H1 (cell line): ENCODE data around the gene SPTLC3. TPM values are rescaled to one million over a fixed set of nuclear protein-coding genes. Genes with fewer than 3 reads are reported as not detected.

ENCODE experiments used
- CTCF ChIA-PET: fragments of 300-600 bp; sonication (Branson Sonifier 250); formaldehyde crosslinking; loops from one replicate; lab custom pipeline; 2021; ENCODE audit not compliant: partially characterized antibody; lab: Charles Lee
- POLR2A ChIA-PET: fragments of 300-600 bp; sonication (Branson Sonifier 250); formaldehyde crosslinking; loops from one replicate; lab custom pipeline; 2021; ENCODE audit warnings: inconsistent platforms; ENCODE audit not compliant: partially characterized antibody; lab: Charles Lee
- DNase-seq, 2 experiments: peaks; one replicate each; pipeline versions ENCODE4 v3.0.0 to v3.0.0-alpha.2; 2010 to 2022; ENCODE audit warnings: low spot score in 2 of 2, low read depth in 1 of 2, mixed read lengths in 1 of 2
- FAIRE-seq: peaks from 2 replicates; lab custom pipeline; 2011; peaks lifted over from hg19 to GRCh38; lab: Jason Lieb, UNC
- H2AFZ ChIP-seq: 2 replicates; pipeline ENCODE4 v1.8.1; 2012; ENCODE audit warnings: low read length, inconsistent platforms
- H2AK5ac ChIP-seq: 2 replicates; pipeline ENCODE4 v1.6.1; 2013; ENCODE audit warnings: low read depth, low read length
- H2BK120ac ChIP-seq: replicated peaks from 2 replicates; pipeline ENCODE3; 2013; ENCODE audit warnings: low read depth, low read length, inconsistent platforms
- H2BK12ac ChIP-seq: 2 replicates; pipeline ENCODE4 v1.6.1; 2013; ENCODE audit warnings: low read depth, low read length
- H2BK15ac ChIP-seq: 2 replicates; pipeline ENCODE4 v1.6.1; 2013; ENCODE audit warnings: low read length
- H2BK20ac ChIP-seq: 2 replicates; pipeline ENCODE4 v1.6.1; 2013; ENCODE audit warnings: low read length
- H2BK5ac ChIP-seq: 2 replicates; pipeline ENCODE4 v1.6.1; 2013; ENCODE audit warnings: low read depth, low read length
- H3K14ac ChIP-seq: 2 replicates; pipeline ENCODE4 v1.6.1; 2013; ENCODE audit warnings: inconsistent platforms; ENCODE audit not compliant: insufficient read length
- H3K18ac ChIP-seq: 2 replicates; pipeline ENCODE4 v1.6.1; 2013; ENCODE audit warnings: low read length; ENCODE audit errors: extremely low read depth
- H3K23ac ChIP-seq: 2 replicates; pipeline ENCODE4 v1.6.1; 2013; ENCODE audit warnings: inconsistent platforms; ENCODE audit not compliant: insufficient read length
- H3K23me2 ChIP-seq: 2 replicates; pipeline ENCODE4 v1.6.1; 2013; ENCODE audit warnings: low read depth, low read length
- H3K27ac ChIP-seq: 2 replicates; pipeline ENCODE4 v1.6.1; 2011; ENCODE audit warnings: low read depth, low read length, inconsistent platforms
- H3K27me3 ChIP-seq, 4 experiments: replicated peaks in 1 of 4; 1 replicate in 1 of 4; 2 replicates in 3 of 4; pipeline versions ENCODE4 v1.6.1 to v1.8.1; 2011 to 2013; ENCODE audit warnings: low read length in 3 of 4, mild to moderate bottlenecking in 3 of 4, inconsistent platforms in 2 of 4, mixed read lengths in 2 of 4, moderate library complexity in 1 of 4; ENCODE audit not compliant: control insufficient read depth in 3 of 4, insufficient read depth in 3 of 4; ENCODE audit errors: extremely low read depth in 1 of 4
- H3K36me3 ChIP-seq, 4 experiments: 2 replicates each; pipeline versions ENCODE4 v1.6.1 to v1.8.1; 2011 to 2013; ENCODE audit warnings: mild to moderate bottlenecking in 4 of 4, low read length in 3 of 4, moderate library complexity in 2 of 4, control low read depth in 1 of 4, inconsistent platforms in 1 of 4; ENCODE audit not compliant: insufficient read depth in 4 of 4, control insufficient read depth in 2 of 4
- H3K4ac ChIP-seq: replicated peaks from 2 replicates; pipeline ENCODE3; 2013; ENCODE audit warnings: low read length, low read depth, mixed read lengths, inconsistent platforms; ENCODE audit not compliant: insufficient read length
- H3K4me1 ChIP-seq, 4 experiments: replicated peaks in 1 of 4; 1 replicate in 1 of 4; 2 replicates in 3 of 4; pipeline versions ENCODE4 v1.6.1 to v1.8.1; 2011 to 2013; ENCODE audit warnings: low read length in 3 of 4, inconsistent platforms in 2 of 4, mixed read lengths in 1 of 4; ENCODE audit not compliant: insufficient read depth in 4 of 4, control insufficient read depth in 3 of 4
- H3K4me2 ChIP-seq, 2 experiments: 2 replicates each; pipeline versions ENCODE4 v1.6.1 to v1.8.1; 2011 to 2013; ENCODE audit warnings: low read depth in 2 of 2, low read length in 2 of 2, control low read depth in 1 of 2, inconsistent platforms in 1 of 2, mild to moderate bottlenecking in 1 of 2; ENCODE audit not compliant: insufficient read depth in 1 of 2
- H3K4me3 ChIP-seq, 4 experiments: fragments of 200-600, 300-600 bp in 1 of 4; sonication (generic), shearing (Covaris generic), sonication (Bioruptor Twin) in 1 of 4; 2 replicates each; pipeline versions ENCODE4 v1.5.1 to v1.8.1; 2011 to 2016; ENCODE audit warnings: low read length in 4 of 4, low read depth in 3 of 4, control low read depth in 2 of 4, inconsistent platforms in 2 of 4, mild to moderate bottlenecking in 2 of 4, mixed read lengths in 1 of 4, moderate library complexity in 1 of 4; ENCODE audit not compliant: insufficient read depth in 2 of 4; ENCODE audit errors: extremely low read depth in 1 of 4
- H3K56ac ChIP-seq: replicated peaks from 2 replicates; pipeline ENCODE3; 2013; ENCODE audit warnings: low read depth, mild to moderate bottlenecking, mixed read lengths, low read length, inconsistent platforms; ENCODE audit not compliant: insufficient read length
- H3K79me1 ChIP-seq: 2 replicates; pipeline ENCODE4 v1.6.1; 2013; ENCODE audit warnings: low read depth, low read length, control low read depth
- H3K79me2 ChIP-seq, 2 experiments: 2 replicates each; pipeline versions ENCODE4 v1.6.1 to v1.8.1; 2012 to 2013; ENCODE audit warnings: low read length in 2 of 2, mild to moderate bottlenecking in 2 of 2, inconsistent platforms in 1 of 2; ENCODE audit not compliant: insufficient read depth in 2 of 2, control insufficient read depth in 1 of 2
- H3K9ac ChIP-seq, 4 experiments: replicated peaks in 1 of 4; 1 replicate in 1 of 4; 2 replicates in 3 of 4; pipeline versions ENCODE4 v1.6.1 to v1.8.1; 2011 to 2013; ENCODE audit warnings: low read depth in 3 of 4, low read length in 3 of 4, control low read depth in 2 of 4, mild to moderate bottlenecking in 2 of 4, moderate library complexity in 2 of 4, inconsistent platforms in 1 of 4; ENCODE audit errors: extremely low read depth in 1 of 4
- H3K9me3 ChIP-seq, 2 experiments: 2 replicates each; pipeline versions ENCODE4 v1.6.1 to v1.8.1; 2012 to 2013; ENCODE audit warnings: mild to moderate bottlenecking in 2 of 2, moderate library complexity in 2 of 2, control low read depth in 1 of 2, inconsistent platforms in 1 of 2, low read depth in 1 of 2, low read length in 1 of 2, mixed read lengths in 1 of 2; ENCODE audit not compliant: insufficient read depth in 2 of 2
- H4K20me1 ChIP-seq, 2 experiments: replicated peaks in 1 of 2; 2 replicates each; pipeline versions ENCODE3 to v1.8.1; 2011 to 2013; ENCODE audit warnings: inconsistent platforms in 2 of 2, low read length in 2 of 2, mild to moderate bottlenecking in 1 of 2; ENCODE audit not compliant: insufficient read depth in 2 of 2, control insufficient read depth in 1 of 2
- H4K5ac ChIP-seq: 2 replicates; pipeline ENCODE4 v1.6.1; 2013; ENCODE audit warnings: low read length, low read depth, mixed read lengths, inconsistent platforms; ENCODE audit not compliant: insufficient read length
- H4K8ac ChIP-seq: 2 replicates; pipeline ENCODE4 v1.8.0; 2013; ENCODE audit warnings: mild to moderate bottlenecking, moderate library complexity, low read length, inconsistent platforms; ENCODE audit not compliant: insufficient read depth; ENCODE audit errors: extremely low read depth
- H4K91ac ChIP-seq: replicated peaks from 2 replicates; pipeline ENCODE3; 2013; ENCODE audit warnings: low read length, mixed read lengths, inconsistent platforms; ENCODE audit not compliant: insufficient read length
- ATF2 ChIP-seq: IDR thresholded peaks from 2 replicates; pipeline ENCODE4 v1.6.1; 2012; ENCODE audit warnings: low read length, inconsistent platforms
- BACH1 ChIP-seq: IDR thresholded peaks from 2 replicates; pipeline ENCODE4 v1.6.1; 2012; ENCODE audit warnings: low read length, improper control_type of control experiment
- CEBPB ChIP-seq: IDR thresholded peaks from 2 replicates; pipeline ENCODE4 v1.6.1; 2012; ENCODE audit warnings: low read depth, low read length
- HDAC6 ChIP-seq: IDR thresholded peaks from one replicate; pipeline ENCODE4 v1.7.1; 2012; ENCODE audit warnings: low read depth, mild to moderate bottlenecking, inconsistent platforms, low read length, moderate library complexity
- KDM1A ChIP-seq: fragments of 200-600, 300-600 bp; sonication (generic); IDR thresholded peaks from 2 replicates; pipeline ENCODE4 v1.7.1; 2016; ENCODE audit warnings: mild to moderate bottlenecking, low read length, borderline replicate concordance
- MAX ChIP-seq: IDR thresholded peaks from 2 replicates; pipeline ENCODE4 v1.6.1; 2012; ENCODE audit warnings: inconsistent platforms
- POLR2A ChIP-seq, 2 experiments: IDR thresholded peaks; 1 replicate in 1 of 2; 2 replicates in 1 of 2; pipeline ENCODE4 v1.6.1; 2011; ENCODE audit warnings: low read depth in 2 of 2, low read length in 2 of 2, mild to moderate bottlenecking in 2 of 2; ENCODE audit errors: control extremely low read depth in 1 of 2
- RFX5 ChIP-seq: IDR thresholded peaks from 2 replicates; pipeline ENCODE4 v1.6.1; 2011; ENCODE audit warnings: low read depth, low read length, improper control_type of control experiment, borderline replicate concordance
- YY1 ChIP-seq: IDR thresholded peaks from 2 replicates; pipeline ENCODE4 v1.6.1; 2011; ENCODE audit warnings: low read depth, mild to moderate bottlenecking, low read length
- WGBS, 2 experiments: shearing (Covaris generic) in 1 of 2; methylation state at CpG; one replicate each; pipeline versions ENCODE4 v1.1.6 to v1.1.7; 2013 to 2015; ENCODE audit warnings: low lambda C conversion rate in 2 of 2, mixed read lengths in 2 of 2, inconsistent platforms in 1 of 2, low coverage in 1 of 2, missing lambda C conversion rate in 1 of 2; ENCODE audit not compliant: insufficient replicate concordance in 2 of 2, insufficient coverage in 1 of 2, insufficient read length in 1 of 2; ENCODE audit errors: extremely low coverage in 1 of 2, missing lambda C conversion rate in 1 of 2; 5-methylcytosine and 5-hydroxymethylcytosine counted together
- polyA plus RNA-seq, 7 experiments: library from polyadenylated mRNA; depleted of rRNA in 3 of 7; stranded (reverse) in 5 of 7; unstranded in 2 of 7; fragments of >200 nt in 5 of 7; fragments of 200-250 nt in 2 of 7; gene quantifications; 1 replicate in 5 of 7; 2 replicates in 1 of 7; 4 replicates in 1 of 7; pipeline versions ENCODE4 v1.2.1 to v1.2.3, GENCODE V29; 2011 to 2013; ENCODE audit warnings: missing spikeins in 2 of 7, mixed read lengths in 2 of 7
- total RNA-seq: library from RNA; stranded (reverse); fragmentation: NEBNext Ultra II Directional; extraction: Animal tissue kit (Norgen Biotek cat#: 25700); gene quantifications from 2 replicates; pipeline ENCODE4 v1.2.1, GENCODE V29; 2021

The SPTLC3 gene
- total and polyA plus RNA-seq, 2 of the 8 experiments (the other 6 are each of a cell fraction or from before 2014, with no cell fraction given), result 0.23 to 0.82 TPM

- no peak overlapping the region for H2BK120ac ChIP-seq
- no peaks in the 10 kb centered on the region for H3K23me2 ChIP-seq
- no peak overlapping the region for H2BK5ac ChIP-seq
- no peak overlapping the region for H3K18ac ChIP-seq
- H3K14ac ChIP-seq, result no peak overlapping the region
- no peak overlapping the region for H2BK20ac ChIP-seq
- no peaks in the 10 kb centered on the region for H3K79me2 ChIP-seq
- H3K27ac ChIP-seq, result no peak overlapping the region
- FAIRE-seq (no peak), DNase-seq (no peak)
- CTCF ChIA-PET, result interaction anchor here (0.6 kb wide), 1 partner anchor 179 kb away, joined by 3 read pairs; no protein-coding TSS in a partner anchor
- H2BK12ac ChIP-seq, result no peak overlapping the region
- no peak overlapping the region for H3K56ac ChIP-seq
- H3K23ac ChIP-seq, result no peak overlapping the region
- WGBS, 2 experiments, result 83% methylated on average over 4 of the region's 4 CpGs; no CpG with 5 or more reads in 1 of the 2 experiments
- no peak overlapping the region for H3K9ac ChIP-seq
- no peak overlapping the region for H4K5ac ChIP-seq
- no peaks in the 10 kb centered on the region for H4K20me1 ChIP-seq
- no peaks in the 10 kb centered on the region for H3K36me3 ChIP-seq
- POLR2A ChIA-PET, result no interaction called here
- no peak overlapping the region for H3K4ac ChIP-seq
- no peaks in the 10 kb centered on the region for H3K4me1 ChIP-seq
- no peak overlapping the region for H3K4me2 ChIP-seq
- TF ChIP-seq KDM1A, result no peak
- no peak for TF ChIP-seq MAX
- TF ChIP-seq RFX5, result no peak
- no peak for TF ChIP-seq HDAC6
- no peak for TF ChIP-seq BACH1
- no peak for TF ChIP-seq YY1
- no peak for TF ChIP-seq CEBPB
- no peak for TF ChIP-seq POLR2A (IDR thresholded peaks at IDR 0.05; ENCODE audit: control extremely low read depth in 1 of 2, low read depth in 2 of 2, low read length in 2 of 2)
- TF ChIP-seq ATF2, result no peak
- TF ChIP-seq, all 59 proteins: peak for 0
- no peaks in the 10 kb centered on the region for H3K79me1 ChIP-seq
- no peak overlapping the region for H2AK5ac ChIP-seq
- no peak overlapping the region for H3K4me3 ChIP-seq
- H2BK15ac ChIP-seq, result no peak overlapping the region
- no peak overlapping the region for H4K8ac ChIP-seq
- no peak overlapping the region for H4K91ac ChIP-seq
- H3K27me3 ChIP-seq, result no peaks in the 10 kb centered on the region
- peaks cover 0 to 3% of the 10 kb centered on the region in 2 experiments; a peak in 2 of 4 replicates for H3K9me3 ChIP-seq
- H2AFZ ChIP-seq, result no peak overlapping the region
These were observed 203.3 kb downstream of the SPTLC3 start for GRCh38 chr20:13211956-13212618.
